H9 (cell line): Measurements from ENCODE around the gene PBOV1. TPM values are rescaled to one million over a fixed set of nuclear protein-coding genes. Genes with fewer than 3 reads are reported as not detected.

Experiments used
- DNase-seq: peaks from one replicate; pipeline ENCODE4 v3.0.0-alpha.2; 2017
- H2AFZ ChIP-seq: one replicate; pipeline ENCODE4 v1.6.1; 2013; ENCODE audit warnings: mild to moderate bottlenecking, low read length, control low read depth, moderate library complexity
- H2AK5ac ChIP-seq: 2 replicates; pipeline ENCODE4 v1.6.1; 2013; ENCODE audit warnings: low read length, control low read depth, mixed read lengths; ENCODE audit not compliant: insufficient read length
- H2BK120ac ChIP-seq: one replicate; pipeline ENCODE4 v1.6.1; 2013; ENCODE audit warnings: low read depth, mild to moderate bottlenecking, low read length, control low read depth, inconsistent platforms; ENCODE audit not compliant: poor library complexity, severe bottlenecking
- H2BK12ac ChIP-seq: 2 replicates; pipeline ENCODE4 v1.6.1; 2013; ENCODE audit warnings: low read length, control low read depth, mixed read lengths, low read depth; ENCODE audit not compliant: insufficient read length
- H2BK15ac ChIP-seq: 2 replicates; pipeline ENCODE4 v1.6.1; 2013; ENCODE audit warnings: low read depth, low read length, control low read depth
- H2BK20ac ChIP-seq: one replicate; pipeline ENCODE4 v1.6.1; 2013; ENCODE audit warnings: low read depth, mild to moderate bottlenecking, low read length, control low read depth, inconsistent platforms; ENCODE audit not compliant: poor library complexity, severe bottlenecking
- H2BK5ac ChIP-seq: 2 replicates; pipeline ENCODE4 v1.6.1; 2013; ENCODE audit warnings: low read length, control low read depth, mixed read lengths; ENCODE audit not compliant: insufficient read length
- H3K14ac ChIP-seq: 2 replicates; pipeline ENCODE4 v1.6.1; 2013; ENCODE audit warnings: low read length, control low read depth; ENCODE audit not compliant: insufficient read depth
- H3K18ac ChIP-seq: 2 replicates; pipeline ENCODE4 v1.6.1; 2013; ENCODE audit warnings: low read depth, mild to moderate bottlenecking, mixed read lengths, low read length, control low read depth; ENCODE audit not compliant: insufficient read length
- H3K23ac ChIP-seq: 2 replicates; pipeline ENCODE4 v1.6.1; 2013; ENCODE audit warnings: low read length, control low read depth, mixed read lengths, low read depth; ENCODE audit not compliant: insufficient read length
- H3K23me2 ChIP-seq: 2 replicates; pipeline ENCODE4 v1.6.1; 2013; ENCODE audit warnings: low read depth, mild to moderate bottlenecking, mixed read lengths, low read length, control low read depth; ENCODE audit not compliant: insufficient read length, poor library complexity, severe bottlenecking
- H3K27ac ChIP-seq: 2 replicates; pipeline ENCODE4 v1.5.1; 2013; ENCODE audit warnings: low read length, control low read depth, mixed read lengths, low read depth; ENCODE audit not compliant: insufficient read length
- H3K27me3 ChIP-seq: 2 replicates; pipeline ENCODE4 v1.6.1; 2013; ENCODE audit warnings: low read length, control low read depth, inconsistent platforms; ENCODE audit not compliant: insufficient read depth
- H3K4ac ChIP-seq: 2 replicates; pipeline ENCODE4 v1.6.1; 2013; ENCODE audit warnings: low read depth, mild to moderate bottlenecking, control low read depth, inconsistent platforms, low read length, moderate library complexity
- H3K4me1 ChIP-seq: 2 replicates; pipeline ENCODE4 v1.6.1; 2013; ENCODE audit warnings: low read length, control low read depth, inconsistent platforms; ENCODE audit not compliant: insufficient read depth
- H3K4me2 ChIP-seq: 2 replicates; pipeline ENCODE4 v1.6.1; 2013; ENCODE audit warnings: low read length, control low read depth, mixed read lengths; ENCODE audit not compliant: insufficient read length, insufficient read depth
- H3K56ac ChIP-seq: 2 replicates; pipeline ENCODE4 v1.6.1; 2013; ENCODE audit warnings: low read depth, mild to moderate bottlenecking, mixed read lengths, low read length, control low read depth; ENCODE audit not compliant: insufficient read length
- H3K79me1 ChIP-seq: 2 replicates; pipeline ENCODE4 v1.6.1; 2013; ENCODE audit warnings: low read depth, mild to moderate bottlenecking, moderate library complexity, low read length, control low read depth, inconsistent platforms; ENCODE audit not compliant: insufficient read depth, poor library complexity, severe bottlenecking
- H3K79me2 ChIP-seq: 2 replicates; pipeline ENCODE4 v1.6.1; 2013; ENCODE audit warnings: low read length, control low read depth, inconsistent platforms; ENCODE audit not compliant: insufficient read depth
- H3K9ac ChIP-seq: 2 replicates; pipeline ENCODE4 v1.6.1; 2013; ENCODE audit warnings: low read length, control low read depth, mixed read lengths; ENCODE audit not compliant: insufficient read length; ENCODE audit errors: extremely low read depth
- H3K9me3 ChIP-seq: one replicate; pipeline ENCODE4 v1.6.1; 2013; ENCODE audit warnings: low read depth, low read length, inconsistent platforms; ENCODE audit not compliant: control insufficient read depth
- H3T11ph ChIP-seq: one replicate; pipeline ENCODE4 v1.6.1; 2013; ENCODE audit warnings: mild to moderate bottlenecking, low read length, control low read depth, inconsistent platforms
- H4K20me1 ChIP-seq: one replicate; pipeline ENCODE4 v1.6.1; 2013; ENCODE audit not compliant: control insufficient read depth, insufficient read length, insufficient read depth
- H4K5ac ChIP-seq: 2 replicates; pipeline ENCODE4 v1.6.1; 2013; ENCODE audit warnings: low read depth, mild to moderate bottlenecking, mixed read lengths, low read length, control low read depth; ENCODE audit not compliant: insufficient read length
- H4K8ac ChIP-seq: replicated peaks from 2 replicates; pipeline ENCODE4 v1.6.1; 2013; ENCODE audit warnings: low read length, control low read depth, mixed read lengths, low read depth; ENCODE audit not compliant: insufficient read length
- H4K91ac ChIP-seq: 2 replicates; pipeline ENCODE4 v1.6.1; 2013; ENCODE audit warnings: low read depth, mild to moderate bottlenecking, moderate library complexity, mixed read lengths, low read length, control low read depth; ENCODE audit not compliant: insufficient read length
- H3K27ac Mint-ChIP-seq, 3 experiments: 2 replicates in 2 of 3; 3 replicates in 1 of 3; pipeline ENCODE4 v1.8.0; 2020 to 2021; ENCODE audit warnings: mixed read lengths in 3 of 3, mild to moderate bottlenecking in 1 of 3, moderate library complexity in 1 of 3
- H3K27me3 Mint-ChIP-seq: 2 replicates; pipeline ENCODE4 v1.8.0; 2021; ENCODE audit warnings: low read depth, mild to moderate bottlenecking, moderate library complexity, mixed read lengths
- H3K36me3 Mint-ChIP-seq, 3 experiments: 2 replicates in 2 of 3; 3 replicates in 1 of 3; pipeline ENCODE4 v1.8.0; 2020 to 2021; ENCODE audit warnings: low read depth in 3 of 3, mixed read lengths in 3 of 3; ENCODE audit not compliant: insufficient read depth in 1 of 3
- H3K4me1 Mint-ChIP-seq, 2 experiments: 2 replicates each; pipeline ENCODE4 v1.8.0; 2020; ENCODE audit warnings: mixed read lengths in 2 of 2
- H3K4me3 Mint-ChIP-seq, 2 experiments: 2 replicates in 1 of 2; 3 replicates in 1 of 2; pipeline ENCODE4 v1.8.0; 2020 to 2021; ENCODE audit warnings: mild to moderate bottlenecking in 2 of 2, mixed read lengths in 2 of 2, moderate library complexity in 1 of 2
- H3K9me3 Mint-ChIP-seq, 2 experiments: 2 replicates in 1 of 2; 3 replicates in 1 of 2; pipeline ENCODE4 v1.8.0; 2020; ENCODE audit warnings: mild to moderate bottlenecking in 2 of 2, mixed read lengths in 2 of 2, moderate library complexity in 1 of 2
- WGBS: extraction: QIAGEN DNeasy Blood & Tissue Kit; methylation state at CpG from one replicate; pipeline ENCODE4 v1.1.7; 2013; ENCODE audit warnings: missing lambda C conversion rate, low lambda C conversion rate, mixed read lengths; ENCODE audit not compliant: insufficient read length; ENCODE audit errors: extremely low coverage; 5-methylcytosine and 5-hydroxymethylcytosine counted together
- total RNA-seq: library from RNA; stranded (reverse); gene quantifications from 2 replicates; pipeline ENCODE4 v1.2.1, GENCODE V29; 2021
- TF ChIP-seq, protein P1 (sequence below): fragments of 200-600 bp; sonication (generic); conservative IDR thresholded peaks from 3 replicates; pipeline ENCODE4 v1.8.0; 2021; ENCODE audit warnings: antibody characterized with exemption, mild to moderate bottlenecking

The PBOV1 gene
- total RNA-seq, 1 experiment from 2014 or later: not detected

DNA sequence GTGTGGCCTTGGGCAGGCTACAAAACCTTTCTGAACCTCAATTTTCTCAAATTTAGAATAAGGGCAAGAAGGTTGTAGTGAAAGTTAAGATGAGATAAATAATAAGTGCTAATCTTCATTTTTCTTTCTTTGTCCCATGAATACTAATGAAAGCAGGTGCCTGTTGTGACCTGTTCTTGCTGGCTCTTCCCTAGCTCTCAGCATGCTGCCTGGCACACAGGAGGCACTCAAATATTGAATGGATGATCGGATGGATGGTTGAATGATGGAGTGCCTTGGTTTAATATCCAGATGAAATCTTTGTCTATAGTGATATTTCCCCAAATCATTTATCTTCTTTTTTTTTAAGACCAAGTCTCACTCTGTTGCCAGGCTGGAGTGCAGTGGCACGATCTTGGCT is 15.0 kb downstream of the PBOV1 start:
- peaks cover 16 to 20% of the 10 kb centered on the region in 2 experiments for H3K4me1 Mint-ChIP-seq
- H3K9me3 Mint-ChIP-seq: peaks cover 12 to 14% of the 10 kb centered on the region in 2 experiments; a peak in 4 of 5 replicates
- no CpG with 5 or more reads among the region's 2 CpGs for WGBS

More for the DNA sequence above, 15.0 kb downstream of the PBOV1 start:
- H3K79me2 ChIP-seq: no peaks in the 10 kb centered on the region
- no peaks in the 10 kb centered on the region for H3K9me3 ChIP-seq
- H2AFZ ChIP-seq: no peak overlapping the region
- no peak overlapping the region for H3K56ac ChIP-seq
- no peaks in the 10 kb centered on the region for H3K23me2 ChIP-seq
- H2BK15ac ChIP-seq: no peak overlapping the region
- no peak overlapping the region for H3K14ac ChIP-seq
- Mint-ChIP-seq H3K4me3 (no peak overlapping the region), H3K36me3 (peaks cover 9 to 17% (median 15%) of the 10 kb centered on the region in 3 experiments), H3K27me3 (no peaks in the 10 kb centered on the region), H3K27ac (no peak overlapping the region)
- no peak overlapping the region for H3K27ac ChIP-seq
- no peak overlapping the region for H2BK120ac ChIP-seq
- no peak overlapping the region for H2BK12ac ChIP-seq
- H3K4me1 ChIP-seq: peaks cover 3% of the 10 kb centered on the region; the same call in 1 of the 2 replicates
- TF ChIP-seq, protein P1, sequence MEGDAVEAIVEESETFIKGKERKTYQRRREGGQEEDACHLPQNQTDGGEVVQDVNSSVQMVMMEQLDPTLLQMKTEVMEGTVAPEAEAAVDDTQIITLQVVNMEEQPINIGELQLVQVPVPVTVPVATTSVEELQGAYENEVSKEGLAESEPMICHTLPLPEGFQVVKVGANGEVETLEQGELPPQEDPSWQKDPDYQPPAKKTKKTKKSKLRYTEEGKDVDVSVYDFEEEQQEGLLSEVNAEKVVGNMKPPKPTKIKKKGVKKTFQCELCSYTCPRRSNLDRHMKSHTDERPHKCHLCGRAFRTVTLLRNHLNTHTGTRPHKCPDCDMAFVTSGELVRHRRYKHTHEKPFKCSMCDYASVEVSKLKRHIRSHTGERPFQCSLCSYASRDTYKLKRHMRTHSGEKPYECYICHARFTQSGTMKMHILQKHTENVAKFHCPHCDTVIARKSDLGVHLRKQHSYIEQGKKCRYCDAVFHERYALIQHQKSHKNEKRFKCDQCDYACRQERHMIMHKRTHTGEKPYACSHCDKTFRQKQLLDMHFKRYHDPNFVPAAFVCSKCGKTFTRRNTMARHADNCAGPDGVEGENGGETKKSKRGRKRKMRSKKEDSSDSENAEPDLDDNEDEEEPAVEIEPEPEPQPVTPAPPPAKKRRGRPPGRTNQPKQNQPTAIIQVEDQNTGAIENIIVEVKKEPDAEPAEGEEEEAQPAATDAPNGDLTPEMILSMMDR: no peak
- no peak overlapping the region for H4K8ac ChIP-seq
- no peak overlapping the region for H2BK20ac ChIP-seq
- no peak overlapping the region for H3T11ph ChIP-seq
- H3K23ac ChIP-seq: no peak overlapping the region
- no peak overlapping the region for H3K4me2 ChIP-seq
- H4K5ac ChIP-seq: no peak overlapping the region
- no peaks in the 10 kb centered on the region for H3K79me1 ChIP-seq
- no peaks in the 10 kb centered on the region for H4K20me1 ChIP-seq
- H3K27me3 ChIP-seq: no peaks in the 10 kb centered on the region
- H3K9ac ChIP-seq: no peak overlapping the region
- H2AK5ac ChIP-seq: no peak overlapping the region
- no peak for DNase-seq
- no peak overlapping the region for H2BK5ac ChIP-seq
- H4K91ac ChIP-seq: no peak overlapping the region
- H3K18ac ChIP-seq: no peak overlapping the region
- H3K4ac ChIP-seq: no peak overlapping the region
